RWPE2 (cell line): ENCODE data around the gene PARP6.

Experiments used
- ATAC-seq: fragments of 200-7000 bp; cut with Tn5 transposase; 3 replicates; pipeline ENCODE4 v1.9.1; 2021; ENCODE audit warnings: low read depth
- DNase-seq: peaks from one replicate; pipeline ENCODE4 v3.0.0-alpha.2; 2020; ENCODE audit warnings: low spot score
- H3K27ac ChIP-seq: fragments of 450-650 bp; 2 replicates; pipeline ENCODE4 v1.5.1; 2017; ENCODE audit warnings: mild to moderate bottlenecking; ENCODE audit not compliant: poor library complexity, severe bottlenecking
- H3K27me3 ChIP-seq: fragments of 250-450 bp; sonication (Bioruptor Pico); 2 replicates; pipeline ENCODE4 v1.5.1; 2021; ENCODE audit warnings: mild to moderate bottlenecking, moderate library complexity; ENCODE audit not compliant: insufficient read depth, poor library complexity, severe bottlenecking
- H3K36me3 ChIP-seq: fragments of 250-450 bp; sonication (Bioruptor Pico); 2 replicates; pipeline ENCODE4 v1.5.1; 2020; ENCODE audit warnings: low read depth, mild to moderate bottlenecking, moderate library complexity
- H3K4me1 ChIP-seq: fragments of 250-450 bp; sonication (Bioruptor Pico); 2 replicates; pipeline ENCODE4 v1.5.1; 2021; ENCODE audit warnings: mild to moderate bottlenecking, moderate library complexity; ENCODE audit not compliant: insufficient read depth, poor library complexity, severe bottlenecking
- H3K4me3 ChIP-seq: fragments of 250-450 bp; sonication (Bioruptor Pico); 2 replicates; pipeline ENCODE4 v1.5.1; 2021; ENCODE audit warnings: mild to moderate bottlenecking, moderate library complexity; ENCODE audit not compliant: severe bottlenecking
- H3K9me3 ChIP-seq: fragments of 250-450 bp; sonication (Bioruptor Pico); 2 replicates; pipeline ENCODE4 v1.5.1; 2021; ENCODE audit warnings: mild to moderate bottlenecking, moderate library complexity; ENCODE audit not compliant: severe bottlenecking
- TF ChIP-seq, protein P1 (sequence below): fragments of 450-650 bp; IDR thresholded peaks from one replicate; pipeline ENCODE4 v1.5.1; 2017; ENCODE audit warnings: mild to moderate bottlenecking, moderate library complexity; ENCODE audit not compliant: poor library complexity, severe bottlenecking

PARP6 gene

DNA sequence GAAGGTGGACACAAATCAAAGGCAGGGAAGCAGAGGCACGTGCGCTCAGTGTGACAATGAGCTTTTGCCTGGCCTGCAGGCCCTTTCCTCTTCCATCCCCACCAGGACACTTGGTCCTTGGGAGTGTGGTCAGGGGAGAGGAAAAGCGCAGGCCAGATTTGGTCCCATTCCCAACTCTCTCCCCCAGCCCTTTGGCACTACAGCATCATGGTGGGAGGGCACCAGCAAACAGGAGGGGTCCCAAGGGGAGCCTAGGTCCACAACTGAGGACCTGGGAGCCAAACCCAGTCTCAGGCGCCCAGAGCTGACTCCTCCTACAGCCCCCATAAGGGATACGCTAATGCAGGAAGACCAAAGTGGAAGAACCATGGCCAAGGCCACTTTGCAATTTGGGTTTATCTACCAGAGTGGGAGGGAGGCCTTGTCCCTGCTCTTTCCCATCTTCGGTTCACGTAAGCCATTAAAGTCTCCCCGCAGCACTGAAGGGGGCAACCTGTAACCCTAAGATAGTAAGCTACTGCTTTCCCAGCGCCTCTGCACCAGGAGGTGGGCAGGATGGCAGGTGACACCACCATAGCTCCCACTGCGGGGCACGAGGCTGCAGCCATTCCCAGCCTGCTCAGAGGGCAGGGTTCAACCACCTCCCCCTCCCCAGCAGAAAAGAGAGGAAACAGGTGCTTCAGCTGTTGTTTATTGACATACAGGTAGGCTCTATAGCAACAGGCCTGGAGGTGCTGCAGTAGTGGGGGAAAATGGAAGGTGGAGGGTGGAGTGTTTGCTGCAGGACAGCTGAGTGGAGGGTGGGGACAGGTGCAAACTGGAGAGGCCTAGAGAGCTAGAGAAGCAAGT, 73.8 kb downstream of the PARP6 start:
- peak overlapping the region; percentile 47 for H3K4me3 ChIP-seq
- ATAC-seq (peak; percentile 1; the same call in 2 of the 3 replicates), DNase-seq (no peak)

DNA sequence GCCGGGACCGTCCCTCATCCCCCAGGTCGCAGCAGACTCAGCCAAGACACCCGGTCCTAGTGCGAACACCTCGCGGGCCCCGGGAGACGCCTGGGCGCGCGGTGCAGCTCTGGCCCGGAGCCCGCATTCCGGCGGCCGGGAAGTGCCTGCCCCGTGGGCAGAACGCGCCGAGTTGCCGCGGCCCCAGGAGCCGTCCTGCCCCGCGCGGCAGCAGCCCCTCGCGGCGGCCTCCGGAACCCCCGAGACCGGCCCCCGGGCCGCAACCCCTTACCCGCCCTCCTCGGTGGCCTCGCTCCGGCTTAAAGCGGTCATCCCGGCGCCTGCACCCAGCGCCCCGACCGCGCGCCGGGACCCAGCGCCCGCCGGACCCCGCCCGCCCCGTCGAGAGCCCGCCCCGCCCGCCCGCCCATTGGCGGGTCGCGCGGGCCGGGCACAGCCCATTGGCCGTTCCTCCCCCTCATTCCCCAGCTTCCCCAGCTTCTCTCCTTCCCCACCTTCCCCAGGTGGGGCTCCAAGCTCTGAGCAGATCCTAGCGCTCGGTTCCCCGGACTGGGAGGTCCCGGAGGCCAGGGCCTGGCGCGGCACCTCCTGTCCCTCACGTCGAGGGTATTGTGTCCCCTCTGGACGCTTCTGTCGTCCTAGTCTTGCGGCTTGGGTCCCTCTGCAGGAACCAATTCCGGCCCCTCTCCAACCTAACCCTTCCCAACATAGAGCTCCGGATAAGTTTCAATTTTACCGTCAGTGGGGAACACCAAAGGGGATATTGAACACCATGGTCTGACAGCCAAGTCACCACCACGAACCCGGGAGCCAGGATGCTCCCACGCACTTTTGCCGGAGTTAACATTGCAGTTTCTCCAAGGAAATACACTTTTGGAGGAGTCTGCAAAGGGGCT, 74.6 kb downstream of the PARP6 start, which contains the start of gene GRAMD2A:
TSS of gene GRAMD2A (minus strand) at position 328 of the 896 bp plus-strand sequence.
- DNase-seq (peak; percentile 92), ATAC-seq (peak; percentile 77)
- Histone ChIP-seq H3K27me3 (no peaks in the 10 kb centered on the region), H3K4me1 (peaks cover 3% of the 10 kb centered on the region), H3K9me3 (no peaks in the 10 kb centered on the region), H3K36me3 (peaks cover 44% of the 10 kb centered on the region), H3K27ac (peak within 1 kb of the TSS; percentile 91), H3K4me3 (peak within 1 kb of the TSS; percentile 47)
- TF ChIP-seq, protein P1, sequence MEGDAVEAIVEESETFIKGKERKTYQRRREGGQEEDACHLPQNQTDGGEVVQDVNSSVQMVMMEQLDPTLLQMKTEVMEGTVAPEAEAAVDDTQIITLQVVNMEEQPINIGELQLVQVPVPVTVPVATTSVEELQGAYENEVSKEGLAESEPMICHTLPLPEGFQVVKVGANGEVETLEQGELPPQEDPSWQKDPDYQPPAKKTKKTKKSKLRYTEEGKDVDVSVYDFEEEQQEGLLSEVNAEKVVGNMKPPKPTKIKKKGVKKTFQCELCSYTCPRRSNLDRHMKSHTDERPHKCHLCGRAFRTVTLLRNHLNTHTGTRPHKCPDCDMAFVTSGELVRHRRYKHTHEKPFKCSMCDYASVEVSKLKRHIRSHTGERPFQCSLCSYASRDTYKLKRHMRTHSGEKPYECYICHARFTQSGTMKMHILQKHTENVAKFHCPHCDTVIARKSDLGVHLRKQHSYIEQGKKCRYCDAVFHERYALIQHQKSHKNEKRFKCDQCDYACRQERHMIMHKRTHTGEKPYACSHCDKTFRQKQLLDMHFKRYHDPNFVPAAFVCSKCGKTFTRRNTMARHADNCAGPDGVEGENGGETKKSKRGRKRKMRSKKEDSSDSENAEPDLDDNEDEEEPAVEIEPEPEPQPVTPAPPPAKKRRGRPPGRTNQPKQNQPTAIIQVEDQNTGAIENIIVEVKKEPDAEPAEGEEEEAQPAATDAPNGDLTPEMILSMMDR, result peak; percentile 9

More for the DNA sequence above, 73.8 kb downstream of the PARP6 start:
- TF ChIP-seq, protein P1, result no peak
- Histone ChIP-seq H3K27ac (peak overlapping the region; percentile 91), H3K4me1 (peaks cover 7% of the 10 kb centered on the region), H3K27me3 (no peaks in the 10 kb centered on the region), H3K9me3 (no peaks in the 10 kb centered on the region), H3K36me3 (peaks cover 52% of the 10 kb centered on the region)

DNA sequence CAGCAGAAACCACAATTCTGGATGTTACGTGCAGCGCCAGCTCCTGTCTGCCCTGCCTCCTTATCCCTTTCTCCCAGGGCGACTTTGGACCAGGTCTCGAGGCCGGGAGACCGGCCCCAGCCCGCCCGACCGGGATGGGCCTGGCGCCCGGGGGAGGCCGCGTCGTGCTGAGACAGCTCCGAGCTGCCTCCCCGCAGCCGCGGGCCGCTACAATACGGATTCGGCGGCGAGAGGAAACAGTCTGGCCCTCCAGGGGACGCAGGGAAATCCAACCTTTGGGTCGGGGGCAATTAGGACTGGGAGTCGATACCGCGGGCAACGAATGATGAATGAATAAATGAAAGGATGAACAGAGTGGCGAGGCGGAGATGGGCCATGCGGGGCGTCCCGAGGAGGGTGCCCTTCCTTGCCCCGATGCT, 75.3 kb downstream of the PARP6 start:
- H3K4me3 ChIP-seq, result peak overlapping the region; percentile 47
- DNase-seq, result no peak

DNA sequence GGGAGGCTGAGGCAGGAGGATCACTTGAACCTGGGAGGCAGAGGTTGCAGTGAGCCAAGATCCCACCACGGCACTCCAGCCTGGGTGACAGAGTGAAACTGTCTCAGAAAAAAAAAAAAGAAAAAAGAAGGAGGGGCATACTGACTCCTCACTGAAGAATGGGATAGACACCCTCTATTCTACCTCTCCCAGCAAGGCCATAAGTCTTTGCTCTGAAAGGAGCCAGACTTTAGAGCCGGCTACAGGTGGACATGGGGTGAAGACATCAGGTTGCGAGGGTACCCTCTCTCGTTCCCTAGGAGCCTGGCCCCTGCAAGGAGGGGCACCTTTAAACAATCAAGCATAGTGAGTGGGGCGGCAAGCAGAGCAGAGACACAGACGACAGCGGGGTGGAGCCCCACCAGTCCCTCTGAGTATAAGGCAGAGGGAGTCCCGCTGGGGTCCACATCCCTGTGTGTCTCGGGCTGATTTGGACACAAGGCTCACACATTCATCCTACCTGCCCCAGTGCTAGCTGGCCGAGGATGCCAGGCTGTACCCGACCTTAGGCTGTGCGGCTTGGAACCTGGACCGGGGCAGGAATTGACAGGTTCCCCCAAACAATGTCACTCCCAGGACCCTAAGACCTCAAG, 75.8 kb downstream of the PARP6 start:
- no peak for DNase-seq
- ATAC-seq, result 0 out of 3 replicates have a peak, but pooled peaks have one; percentile 0
- H3K4me1 ChIP-seq, result peaks cover 14% of the 10 kb centered on the region
- no peaks in the 10 kb centered on the region for H3K27me3 ChIP-seq
- H3K9me3 ChIP-seq, result no peaks in the 10 kb centered on the region
- H3K27ac ChIP-seq, result peak overlapping the region; percentile 91
- peak overlapping the region; percentile 47 for H3K4me3 ChIP-seq
- TF ChIP-seq, protein P1, result no peak
- H3K36me3 ChIP-seq, result peaks cover 39% of the 10 kb centered on the region

More for the DNA sequence above, 75.3 kb downstream of the PARP6 start:
- Histone ChIP-seq H3K36me3 (peaks cover 40% of the 10 kb centered on the region), H3K27ac (peak overlapping the region; percentile 91), H3K4me1 (peaks cover 9% of the 10 kb centered on the region), H3K27me3 (no peaks in the 10 kb centered on the region), H3K9me3 (no peaks in the 10 kb centered on the region)
- peak; percentile 7 for ATAC-seq
- TF ChIP-seq, protein P1, result no peak
